OCI-LY1 (cell line): ENCODE data around the gene CDK18.

Experiments used
- EZH2 ChIP-seq: fragments of 200-600 bp; sonication (generic), shearing (Covaris generic); IDR thresholded peaks from 2 replicates; pipeline ENCODE4 v1.8.0; 2017; ENCODE audit warnings: borderline replicate concordance, mixed run types, mild to moderate bottlenecking, antibody characterized with exemption, low read length, moderate library complexity, mixed read lengths
- TF ChIP-seq, protein P1 (sequence below): fragments of 200-600 bp; sonication (generic), shearing (Covaris generic); IDR thresholded peaks from 2 replicates; pipeline ENCODE4 v1.5.1; 2017; ENCODE audit warnings: mild to moderate bottlenecking, antibody characterized with exemption, low read length, moderate library complexity, mixed read lengths

DNA sequence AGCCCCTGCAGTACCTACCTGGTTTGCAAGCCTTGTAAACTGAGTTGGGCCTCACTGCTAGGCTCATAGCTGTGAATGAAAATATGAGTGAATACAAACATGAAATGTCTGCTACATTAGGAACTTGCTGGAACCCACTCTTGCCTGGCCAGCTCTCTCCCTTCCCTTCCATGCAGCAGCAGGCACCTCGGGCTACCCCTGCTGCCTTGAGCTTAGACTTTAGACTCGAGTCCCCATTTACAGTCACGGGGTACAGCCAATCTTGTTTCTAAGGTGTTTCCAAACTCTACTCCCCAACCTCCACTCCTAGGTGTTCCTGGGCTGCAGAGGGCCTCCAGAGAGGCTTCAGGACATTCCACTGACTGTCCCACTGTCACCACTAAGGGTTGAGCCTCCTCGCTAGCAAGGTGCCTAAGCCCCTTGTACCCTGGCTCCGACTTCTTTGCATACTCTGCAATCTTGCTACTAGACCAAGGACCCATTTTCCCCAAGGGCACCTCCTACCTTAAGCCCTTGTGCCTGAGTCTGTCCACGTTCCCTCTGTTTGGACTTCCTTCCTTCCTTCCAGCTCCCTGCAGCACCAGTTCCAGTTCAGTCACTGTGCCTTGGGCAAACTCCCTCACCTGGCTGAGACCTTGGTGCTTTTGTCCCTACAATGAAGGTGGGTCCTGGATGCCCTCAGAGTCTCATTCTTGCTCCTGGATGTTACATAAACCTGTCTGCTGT, 36.9 kb downstream of the CDK18 start:
- TF ChIP-seq, protein P1, sequence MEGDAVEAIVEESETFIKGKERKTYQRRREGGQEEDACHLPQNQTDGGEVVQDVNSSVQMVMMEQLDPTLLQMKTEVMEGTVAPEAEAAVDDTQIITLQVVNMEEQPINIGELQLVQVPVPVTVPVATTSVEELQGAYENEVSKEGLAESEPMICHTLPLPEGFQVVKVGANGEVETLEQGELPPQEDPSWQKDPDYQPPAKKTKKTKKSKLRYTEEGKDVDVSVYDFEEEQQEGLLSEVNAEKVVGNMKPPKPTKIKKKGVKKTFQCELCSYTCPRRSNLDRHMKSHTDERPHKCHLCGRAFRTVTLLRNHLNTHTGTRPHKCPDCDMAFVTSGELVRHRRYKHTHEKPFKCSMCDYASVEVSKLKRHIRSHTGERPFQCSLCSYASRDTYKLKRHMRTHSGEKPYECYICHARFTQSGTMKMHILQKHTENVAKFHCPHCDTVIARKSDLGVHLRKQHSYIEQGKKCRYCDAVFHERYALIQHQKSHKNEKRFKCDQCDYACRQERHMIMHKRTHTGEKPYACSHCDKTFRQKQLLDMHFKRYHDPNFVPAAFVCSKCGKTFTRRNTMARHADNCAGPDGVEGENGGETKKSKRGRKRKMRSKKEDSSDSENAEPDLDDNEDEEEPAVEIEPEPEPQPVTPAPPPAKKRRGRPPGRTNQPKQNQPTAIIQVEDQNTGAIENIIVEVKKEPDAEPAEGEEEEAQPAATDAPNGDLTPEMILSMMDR: no peak
- no peak for TF ChIP-seq EZH2
